Colon (tissue), 2 donors: Measurements from ENCODE around the gene ELL3.

ENCODE experiments used
- FAIRE-seq: peaks from 2 replicates; lab custom pipeline; 2012; peaks lifted over from hg19 to GRCh38; lab: Jason Lieb, UNC
- donor health status: control.
- donor health status: control.

ELL3 gene

GRCh38 chr15:43723151-43723550, 53.6 kb downstream of the ELL3 start:
- no peak for FAIRE-seq
